ENCODE results near the gene TMEM63C.

TMEM63C gene

GRCh38 chr14:77199590-77199989 is 18.0 kb downstream of the TMEM63C start:
- no peak for DNase-seq

GRCh38 chr14:77200406-77200985 is 18.9 kb downstream of the TMEM63C start:
- DNase-seq = no peak

GRCh38 chr14:77201696-77202095 is 20.1 kb downstream of the TMEM63C start:
- no peak for DNase-seq

GRCh38 chr14:77203611-77204458 is 22.2 kb downstream of the TMEM63C start:
- no peak for DNase-seq

- peak; percentile 35 to 77 for DNase-seq
These were observed 22.8 kb downstream of the TMEM63C start for GRCh38 chr14:77204459-77204771.

- no peak for DNase-seq
These were observed 23.3 kb downstream of the TMEM63C start for GRCh38 chr14:77204907-77205306.

- no peak for DNase-seq
These were observed 24.0 kb downstream of the TMEM63C start for GRCh38 chr14:77205566-77205965.

GRCh38 chr14:77206261-77206824 is 24.7 kb downstream of the TMEM63C start:
- no peak for DNase-seq

GRCh38 chr14:77206877-77207389 is 25.3 kb downstream of the TMEM63C start:
- DNase-seq = peak in 1 of 2 experiments; percentile 24

GRCh38 chr14:77208291-77208978 is 26.8 kb downstream of the TMEM63C start:
- no peak for DNase-seq

- DNase-seq = no peak
These were observed 27.4 kb downstream of the TMEM63C start for GRCh38 chr14:77208979-77209318.

GRCh38 chr14:77212097-77212870 is 30.7 kb downstream of the TMEM63C start:
- DNase-seq = no peak

GRCh38 chr14:77212943-77213678 is 31.5 kb downstream of the TMEM63C start:
- DNase-seq = peak; percentile 42 to 49

GRCh38 chr14:77213679-77214016 is 32.0 kb downstream of the TMEM63C start:
- no peak for DNase-seq

- no peak for DNase-seq
These were observed 32.6 kb downstream of the TMEM63C start for GRCh38 chr14:77214216-77214615.

- no peak for DNase-seq
These were observed 36.0 kb downstream of the TMEM63C start for GRCh38 chr14:77217551-77217950.

- DNase-seq = no peak
These were observed 38.0 kb downstream of the TMEM63C start for GRCh38 chr14:77219591-77219990.

- no peak for DNase-seq
These were observed 38.8 kb downstream of the TMEM63C start for GRCh38 chr14:77220246-77221017.

GRCh38 chr14:77221241-77221871 is 39.8 kb downstream of the TMEM63C start:
- DNase-seq = no peak

GRCh38 chr14:77222546-77223225 is 41.1 kb downstream of the TMEM63C start:
- no peak for DNase-seq
